GM18511 (cell line): Measurements from ENCODE around the gene ZNF217.
"Not testable (repeated sequence)": the region's sequence is repeated elsewhere in the genome, so short reads cannot be mapped to it uniquely, and the experiment has no call there.

Experiments used
- ATAC-seq: cut with Tn5 transposase; IDR thresholded peaks from one replicate; pipeline ENCODE4 v1.9.1; 2021; ENCODE audit warnings: mild to moderate bottlenecking, moderate library complexity; ENCODE audit not compliant: unreplicated experiment

Gene ZNF217

DNA sequence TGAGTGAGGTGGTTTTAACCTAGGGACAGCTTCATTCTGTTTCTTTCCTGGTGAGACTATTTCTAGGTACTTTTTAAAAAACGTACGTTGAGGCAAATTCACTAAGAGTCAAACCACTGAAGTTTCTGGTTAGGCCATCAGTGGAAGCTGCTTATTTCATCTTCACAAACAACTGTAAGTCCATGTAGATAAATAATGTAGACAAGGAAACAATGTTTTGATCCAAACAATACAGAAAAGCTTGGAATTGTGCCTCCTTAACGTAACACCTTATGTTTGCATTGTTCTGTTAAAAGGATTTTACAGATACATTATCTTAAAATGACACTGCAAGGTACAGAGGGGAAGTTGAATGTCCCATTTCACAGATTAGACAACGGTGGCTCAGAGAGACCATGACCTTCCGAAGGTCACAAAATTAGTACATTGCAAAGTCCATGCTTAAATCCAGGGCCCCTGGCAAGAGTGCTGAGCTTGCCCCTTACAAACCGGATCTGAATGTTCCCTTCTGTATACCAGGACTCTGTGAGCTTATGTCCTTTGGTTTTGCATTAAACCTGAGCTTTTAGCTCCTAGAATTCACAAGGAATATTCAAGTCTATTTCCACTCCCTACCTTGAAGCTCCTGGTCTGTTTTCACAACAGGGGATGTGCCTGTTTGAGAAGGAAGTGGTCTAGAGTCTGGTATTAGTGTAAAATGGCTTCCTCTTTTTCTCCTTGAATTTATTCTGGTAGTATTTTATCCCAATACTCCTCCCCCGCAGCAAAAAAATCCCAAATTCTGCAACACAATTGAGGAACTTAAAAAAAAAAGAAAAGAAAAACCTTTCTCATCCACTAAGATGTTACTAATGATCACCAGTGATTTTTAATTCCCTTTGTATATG is 28.9 kb upstream of the ZNF217 start:
- no peak for ATAC-seq

DNA sequence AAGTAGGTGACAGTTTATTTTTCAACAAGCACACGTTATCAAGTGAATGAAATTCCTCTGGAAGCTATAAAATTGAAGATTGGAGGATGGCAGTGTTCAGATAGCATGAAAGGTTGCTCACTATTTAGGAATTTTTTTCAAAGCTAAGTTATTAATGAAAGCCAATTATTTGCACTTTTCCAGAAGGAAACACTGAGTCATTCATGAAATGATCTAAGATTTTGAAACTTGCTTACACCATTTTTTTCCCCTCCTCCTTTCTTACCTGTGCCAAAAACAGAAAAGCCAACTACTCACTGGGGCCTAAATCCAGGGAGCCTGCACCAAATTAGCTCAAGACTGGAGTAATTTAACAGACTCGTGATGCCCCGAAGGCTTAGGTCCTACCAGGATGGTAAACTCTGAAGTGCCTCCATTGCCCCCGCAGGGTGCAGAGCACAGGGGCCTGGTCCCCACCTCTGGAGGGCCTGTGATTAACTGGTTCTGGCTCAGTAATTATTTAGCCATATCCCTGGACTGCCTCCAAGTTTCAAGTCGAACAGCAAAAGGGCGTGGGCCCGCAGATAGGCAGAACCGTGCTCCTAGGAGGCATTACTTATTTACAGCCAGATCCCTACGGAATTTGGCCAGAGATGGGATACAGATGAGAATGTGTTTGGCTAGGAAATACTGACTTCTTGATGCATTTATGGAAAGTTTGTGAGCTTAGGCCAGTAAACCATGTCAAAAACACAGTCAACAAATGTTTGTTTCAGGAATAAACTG is 28.0 kb upstream of the ZNF217 start:
- ATAC-seq, result no peak

DNA sequence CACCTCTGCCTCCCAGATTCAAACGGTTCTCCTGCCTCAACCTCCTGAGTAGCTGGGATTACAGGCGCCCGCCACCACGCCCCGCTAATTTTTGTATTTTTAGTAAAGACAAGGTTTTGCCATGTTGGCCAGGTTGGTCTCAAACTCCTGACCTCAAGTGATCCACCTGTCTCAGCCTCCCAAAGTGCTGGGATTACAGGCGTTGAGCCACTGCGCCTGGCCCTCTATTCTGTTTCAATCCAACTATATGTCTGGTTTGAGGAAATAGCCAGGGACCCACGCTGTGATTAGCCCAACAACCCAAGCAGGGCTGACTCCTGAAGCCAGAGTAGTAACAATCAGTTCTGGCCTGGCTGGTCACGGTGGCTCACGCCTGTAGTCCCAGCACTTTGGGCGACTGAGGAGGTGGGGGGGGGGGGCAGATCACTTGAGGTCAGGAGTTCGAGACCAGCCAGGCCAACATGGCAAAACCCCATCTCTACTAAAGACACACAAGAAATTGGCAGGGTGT is 24.9 kb upstream of the ZNF217 start:
- ATAC-seq, result not testable (repeated sequence)

DNA sequence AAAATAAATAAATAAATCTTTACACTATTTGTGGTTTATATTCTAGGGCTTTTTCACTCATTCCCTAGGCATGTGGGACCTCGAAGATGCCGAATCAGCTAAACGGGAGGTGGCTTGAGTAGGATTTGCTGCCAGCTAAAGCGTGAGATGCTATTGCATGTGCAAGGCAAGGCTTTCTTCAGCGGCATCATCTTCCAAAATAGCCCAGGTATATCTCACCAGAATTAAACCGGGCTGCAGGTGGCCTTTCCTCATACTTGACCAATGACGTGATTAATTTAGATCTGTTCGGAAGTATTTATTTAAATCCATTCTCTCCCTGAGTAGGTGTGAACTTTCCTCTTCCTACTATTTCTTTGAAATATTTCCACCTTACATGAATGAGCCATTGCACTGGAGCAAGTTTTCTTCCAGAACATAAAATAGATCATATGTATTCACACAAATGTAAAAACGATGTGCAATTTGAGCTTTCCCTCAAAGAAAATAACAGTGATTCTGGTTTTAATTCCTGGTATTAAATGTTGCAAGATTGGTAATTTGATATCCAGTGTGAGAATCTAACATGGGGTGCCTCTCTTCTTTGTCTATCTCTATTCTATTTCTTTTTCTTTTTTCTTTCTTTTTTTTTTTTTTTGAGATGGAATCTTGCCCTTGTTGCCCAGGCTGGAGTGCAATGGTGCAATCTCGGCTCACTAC is 24.3 kb upstream of the ZNF217 start:
- ATAC-seq, result no peak

DNA sequence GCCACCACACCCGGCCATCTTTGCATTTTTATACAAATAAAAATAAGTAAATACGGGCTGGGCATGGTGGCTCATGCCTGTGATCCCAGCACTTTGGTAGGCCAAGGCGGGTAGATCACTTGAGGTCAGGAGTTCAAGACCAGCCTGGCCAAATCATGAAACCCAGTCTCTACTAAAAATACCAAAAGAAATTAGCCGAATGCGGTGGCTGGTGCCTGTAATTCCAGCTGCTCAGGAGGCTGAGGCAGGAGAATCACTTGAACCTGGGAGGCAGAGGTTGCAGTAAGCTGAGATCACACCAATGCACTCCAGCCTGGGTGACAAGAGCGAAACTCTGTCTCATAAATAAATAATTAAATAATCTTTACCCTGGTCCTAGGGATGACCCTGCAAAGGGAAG is 22.9 kb upstream of the ZNF217 start:
- not testable (repeated sequence) for ATAC-seq

DNA sequence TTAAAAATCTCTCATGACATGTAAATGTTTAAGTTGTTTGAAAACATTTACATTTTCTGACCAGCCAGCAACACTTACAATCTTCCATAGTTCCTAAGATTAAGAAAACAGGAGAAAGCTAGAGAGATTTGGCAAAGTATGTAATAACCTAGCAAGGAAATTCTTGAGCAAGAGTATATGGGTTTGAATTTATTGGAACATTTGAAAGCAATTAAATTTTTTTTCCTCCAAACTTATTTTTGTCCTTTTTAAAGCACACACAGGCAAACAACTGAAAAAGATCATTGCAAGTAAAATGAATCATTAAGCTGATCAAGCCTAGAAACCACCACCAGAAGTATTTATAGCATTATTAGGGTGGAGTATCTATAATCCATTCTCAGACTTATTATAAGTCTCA is 20.1 kb upstream of the ZNF217 start:
- ATAC-seq, result no peak

DNA sequence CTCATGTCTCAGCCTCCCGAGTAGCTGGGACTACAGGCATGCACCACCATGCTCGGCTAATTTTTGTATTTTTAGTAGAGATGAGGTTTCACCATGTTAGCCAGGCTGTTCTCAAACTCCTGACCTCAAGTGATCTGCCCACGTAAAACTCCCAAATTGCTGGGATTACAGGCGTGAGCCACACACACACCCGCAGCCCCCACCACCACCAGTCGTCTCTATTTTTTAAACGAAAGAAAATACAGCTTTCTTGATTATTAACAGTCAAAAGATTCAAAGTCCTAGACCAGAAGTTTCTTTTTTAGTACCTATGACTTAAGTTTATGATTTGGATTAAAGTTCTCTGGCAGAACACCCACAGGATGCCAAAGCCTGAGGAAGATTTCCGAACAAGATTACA is 18.6 kb upstream of the ZNF217 start:
- ATAC-seq, result not testable (repeated sequence)

DNA sequence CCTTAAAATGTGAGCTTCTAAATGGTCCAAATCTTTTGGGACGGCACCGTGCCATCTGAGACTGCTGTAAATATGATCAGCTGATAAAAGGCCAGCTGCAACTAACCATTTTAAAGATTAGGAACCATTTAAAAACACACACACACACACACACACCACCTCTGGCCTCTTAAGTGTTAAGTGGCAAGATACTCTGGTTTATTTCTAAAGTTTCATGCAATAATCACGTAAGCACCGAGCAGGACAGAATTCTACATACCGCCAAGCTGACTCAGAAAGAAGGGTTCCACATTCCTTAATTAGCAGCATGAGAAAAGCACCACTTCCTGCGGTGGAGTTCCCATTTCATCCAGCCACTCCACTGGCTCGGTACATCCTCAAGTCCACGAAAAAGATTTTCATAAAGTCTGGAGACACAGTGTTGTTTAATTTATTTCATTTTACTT is 17.8 kb upstream of the ZNF217 start:
- peak; percentile 59 for ATAC-seq

DNA sequence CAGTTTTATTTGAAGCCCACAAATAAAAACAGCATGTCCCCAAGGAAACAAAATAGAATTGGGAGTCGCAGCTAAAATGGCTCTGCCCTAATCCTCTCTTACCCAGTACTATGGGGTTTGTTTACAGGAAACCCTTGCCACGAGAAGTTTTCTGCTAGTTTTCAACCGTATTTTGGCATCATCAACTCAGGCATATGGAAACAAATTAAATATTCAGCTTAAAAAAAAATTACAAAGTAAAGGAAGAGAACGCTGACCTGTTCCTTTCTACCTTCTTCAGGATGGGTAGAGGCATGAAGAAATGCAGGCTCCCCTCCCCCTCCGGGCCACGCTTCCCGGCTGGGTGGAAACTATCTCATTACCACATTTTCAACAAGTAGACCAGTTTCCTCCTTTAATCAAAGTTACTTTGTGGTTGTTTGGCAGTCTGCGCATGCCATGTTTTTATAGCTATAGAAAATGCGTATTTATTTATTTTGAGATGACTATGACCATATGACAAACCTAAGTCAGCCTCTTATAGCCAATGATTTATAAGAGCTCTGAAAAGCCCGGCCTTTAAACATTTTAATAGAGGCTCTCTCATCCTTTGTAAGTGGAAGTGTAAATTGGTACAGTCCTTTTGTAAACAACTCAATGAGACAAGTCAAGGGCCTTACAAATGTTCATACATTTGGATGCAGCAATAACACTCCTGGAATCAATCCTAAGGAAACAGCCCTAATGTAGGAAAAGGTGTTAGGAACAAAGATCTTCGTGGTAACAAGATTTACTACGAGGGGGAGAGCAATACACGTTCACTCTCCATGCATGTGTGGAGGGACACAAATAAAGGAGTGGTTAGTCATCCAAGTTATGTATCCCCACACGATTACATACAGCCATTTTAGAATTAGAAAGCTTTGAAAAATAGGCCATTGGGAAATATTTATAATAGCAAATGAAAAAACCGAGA is 16.1 kb upstream of the ZNF217 start:
- no peak for ATAC-seq

DNA sequence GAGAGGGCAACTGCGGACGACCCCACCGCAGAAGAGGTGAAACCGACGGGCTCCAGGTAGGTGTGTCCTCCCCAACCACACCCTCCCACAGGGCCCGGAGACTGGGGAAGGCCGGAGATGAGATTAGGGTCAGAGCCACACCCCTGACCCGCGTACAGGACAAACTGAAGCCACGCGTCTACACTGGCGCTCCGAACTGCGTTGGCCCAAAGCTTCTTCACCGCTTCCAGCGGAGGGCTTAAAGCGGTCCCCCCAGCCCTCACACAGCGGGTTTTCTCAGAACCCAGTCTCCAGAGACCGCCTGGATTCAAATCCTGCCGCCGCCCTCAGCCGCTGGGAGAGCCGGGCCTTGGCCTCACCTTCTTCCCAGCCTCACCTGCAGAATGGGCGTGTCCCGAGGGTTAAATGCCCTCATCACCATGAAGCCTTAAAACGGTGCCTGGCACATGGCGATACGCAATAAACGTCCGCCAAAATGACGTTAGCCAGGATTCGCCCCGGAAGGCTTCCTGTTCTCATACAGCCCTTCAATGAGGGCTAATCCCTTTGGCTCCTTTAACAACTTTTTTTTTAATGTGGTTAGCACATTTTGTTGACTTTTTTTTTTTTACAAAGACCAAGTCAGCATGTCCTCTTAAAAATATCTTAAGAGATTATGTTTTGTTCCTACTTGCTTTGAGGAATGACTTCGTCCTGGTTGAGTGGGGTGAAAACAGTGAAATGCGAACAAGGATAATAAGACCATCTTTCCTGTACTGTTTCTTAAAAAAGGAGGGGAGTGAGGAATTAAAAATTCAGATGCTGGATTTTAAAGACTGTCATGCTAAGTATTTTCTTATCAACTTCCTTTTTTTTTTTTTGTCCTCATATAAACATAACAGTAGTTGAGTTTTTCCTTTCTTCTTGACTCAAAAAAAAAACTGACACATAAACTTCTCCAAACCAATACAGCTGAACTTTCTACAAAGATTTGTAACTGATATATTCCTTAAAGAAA is 15.1 kb upstream of the ZNF217 start:
- ATAC-seq, result no peak

DNA sequence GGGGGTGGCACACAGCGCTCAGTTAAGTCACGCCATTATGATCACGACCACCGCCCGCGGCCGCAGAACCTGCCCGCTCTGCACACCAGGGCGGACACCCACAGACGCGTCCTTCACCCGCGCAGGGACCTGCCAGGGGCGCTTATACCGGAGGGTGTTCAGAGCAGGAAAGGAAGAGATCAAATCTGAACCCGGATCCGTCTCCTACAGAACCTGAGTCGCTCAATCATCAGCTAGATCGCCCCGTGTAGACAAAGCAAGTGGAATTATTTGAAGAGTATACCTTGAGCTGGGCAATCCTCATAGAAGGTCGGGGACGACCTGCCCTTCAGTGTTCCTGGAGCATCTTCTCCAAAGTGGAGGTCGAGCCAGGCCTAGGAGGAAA is 14.4 kb upstream of the ZNF217 start:
- ATAC-seq, result no peak

DNA sequence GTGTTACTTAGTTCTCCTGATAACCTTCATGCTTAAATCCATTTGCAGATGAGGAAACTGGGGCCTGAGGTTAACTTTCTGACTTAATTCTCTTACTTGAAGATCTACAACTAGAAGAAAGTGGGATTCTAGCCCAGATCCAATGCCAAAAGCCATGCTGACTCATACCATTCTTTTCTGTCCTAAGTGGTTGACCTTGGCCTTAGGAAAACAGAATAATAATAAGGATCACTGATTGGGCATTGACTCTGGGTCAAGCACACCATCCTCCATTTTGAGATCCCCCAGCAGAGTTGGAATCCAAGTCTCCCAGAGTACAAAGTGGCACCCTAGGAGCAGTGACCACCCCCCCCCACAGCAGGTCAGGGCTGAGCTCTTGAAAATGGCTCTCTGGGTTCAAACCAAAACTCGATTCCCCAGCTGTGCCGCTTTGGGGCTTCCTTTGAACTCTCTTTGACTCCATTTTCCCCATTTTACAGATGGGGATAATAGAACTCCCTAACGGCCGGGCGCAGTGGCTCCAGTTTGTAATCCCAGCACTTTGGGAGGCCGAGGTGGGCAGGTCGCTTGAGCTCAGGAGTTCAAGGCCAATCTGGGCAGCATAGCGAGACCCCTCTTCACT is 12.8 kb upstream of the ZNF217 start:
- no peak for ATAC-seq

DNA sequence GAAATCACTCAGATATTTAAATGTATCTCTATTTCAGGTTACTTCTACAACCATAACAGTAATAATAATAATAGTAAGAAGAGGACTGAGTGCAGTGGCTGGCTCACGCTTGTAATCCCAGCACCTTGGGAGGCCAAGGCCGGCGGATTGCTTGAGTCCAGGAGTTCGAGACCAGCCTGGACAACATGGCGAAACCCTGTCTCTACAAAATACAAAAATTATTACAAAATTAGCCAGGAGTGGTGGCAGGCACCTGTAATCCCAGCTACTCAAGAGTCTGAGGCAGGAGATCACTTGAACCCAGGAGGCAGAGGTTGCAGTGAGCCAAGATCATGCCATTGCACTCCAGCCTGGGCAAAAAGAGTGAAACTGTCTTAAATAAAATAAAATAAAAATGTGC is 11.8 kb upstream of the ZNF217 start:
- ATAC-seq, result not testable (repeated sequence)

DNA sequence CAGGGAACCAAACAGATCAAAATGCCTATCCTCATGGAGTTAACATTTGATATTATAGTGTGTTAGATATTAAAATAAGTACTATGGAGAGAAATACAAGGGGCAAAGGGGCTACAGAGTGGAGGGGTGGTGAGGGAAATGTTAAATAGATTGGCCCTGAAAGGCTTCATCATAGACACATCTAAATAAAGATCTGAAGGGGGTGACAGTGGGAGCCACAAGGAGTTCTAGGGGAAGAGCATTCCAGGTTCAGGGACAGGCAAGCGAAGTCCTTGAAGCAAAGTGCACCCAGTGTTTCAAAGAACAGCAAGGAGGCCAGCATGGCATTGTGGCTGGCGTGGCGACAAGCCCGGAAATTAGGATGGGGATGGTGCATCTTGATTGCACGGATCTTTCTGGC is 11.2 kb upstream of the ZNF217 start:
- ATAC-seq, result not testable (repeated sequence)

DNA sequence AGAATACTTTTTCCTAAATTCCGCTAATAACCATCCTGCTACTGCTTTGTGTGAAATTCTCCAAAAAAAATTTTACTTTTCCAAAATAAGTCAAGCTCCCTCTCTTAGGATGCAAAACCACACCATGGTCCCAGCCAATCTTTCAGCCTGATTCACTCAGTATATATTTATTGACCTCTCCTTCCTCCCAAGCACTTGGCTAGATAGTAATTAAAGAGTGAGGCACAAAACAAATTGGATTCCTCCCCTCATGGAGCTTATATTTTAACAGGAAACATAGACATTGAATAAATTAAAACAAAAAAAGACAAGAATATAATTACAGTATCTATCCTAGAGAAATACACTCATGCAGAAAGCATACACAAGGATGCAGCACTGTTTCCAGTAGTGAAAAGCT is 9.0 kb upstream of the ZNF217 start:
- ATAC-seq, result no peak

DNA sequence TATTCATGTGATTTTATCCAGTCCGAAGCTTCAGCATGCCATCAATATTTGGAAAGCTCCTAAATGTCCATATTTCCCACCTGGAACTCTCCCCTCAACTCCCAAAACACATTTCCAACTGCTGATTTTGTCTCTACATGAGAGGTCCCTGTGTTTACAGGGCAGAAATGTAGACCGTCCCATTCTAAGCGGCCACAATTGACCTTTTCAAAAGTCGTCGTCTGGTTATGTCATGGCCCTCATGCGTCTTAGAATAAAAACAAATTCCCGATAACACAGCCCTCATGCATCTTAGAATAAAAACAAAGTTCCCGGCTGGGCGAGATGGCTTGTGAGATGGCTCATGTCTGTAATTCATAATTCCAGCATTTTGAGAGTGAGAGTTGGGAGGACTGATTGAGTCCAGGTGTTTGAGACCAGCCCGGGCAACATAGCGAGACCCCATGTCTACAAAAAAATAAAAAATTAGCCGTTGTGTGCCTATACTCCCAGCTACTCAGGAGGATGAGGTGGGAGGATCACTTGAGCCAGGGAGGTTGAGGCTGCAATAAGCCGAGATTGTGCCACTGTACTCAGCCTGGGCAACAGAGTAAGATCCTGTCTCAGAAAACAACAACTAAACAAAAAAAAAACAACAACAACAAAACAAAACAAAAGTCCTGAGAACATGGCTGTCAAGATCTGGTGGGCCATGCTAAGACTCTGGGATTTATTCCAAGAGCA is 6.4 kb upstream of the ZNF217 start:
- no peak for ATAC-seq

DNA sequence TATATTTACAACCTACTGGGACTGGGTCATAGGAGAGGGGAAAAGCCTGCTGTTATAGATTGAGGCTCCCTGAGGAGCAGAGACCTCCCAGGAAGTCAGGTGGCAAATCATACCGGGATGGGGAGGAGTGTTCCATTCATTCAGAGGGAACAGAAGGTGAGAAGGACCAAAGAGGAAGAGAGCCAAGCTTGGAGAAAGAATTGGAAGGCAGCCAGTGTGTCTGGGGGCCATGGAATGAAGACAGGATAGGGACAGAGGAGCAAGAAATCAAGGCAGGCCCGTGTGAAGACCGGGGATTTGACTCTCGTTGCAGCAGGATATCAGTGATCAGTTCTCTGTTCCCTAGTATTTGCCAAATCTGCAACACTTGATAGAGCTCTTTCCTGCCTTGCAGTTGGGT is 5.7 kb upstream of the ZNF217 start:
- no peak for ATAC-seq

DNA sequence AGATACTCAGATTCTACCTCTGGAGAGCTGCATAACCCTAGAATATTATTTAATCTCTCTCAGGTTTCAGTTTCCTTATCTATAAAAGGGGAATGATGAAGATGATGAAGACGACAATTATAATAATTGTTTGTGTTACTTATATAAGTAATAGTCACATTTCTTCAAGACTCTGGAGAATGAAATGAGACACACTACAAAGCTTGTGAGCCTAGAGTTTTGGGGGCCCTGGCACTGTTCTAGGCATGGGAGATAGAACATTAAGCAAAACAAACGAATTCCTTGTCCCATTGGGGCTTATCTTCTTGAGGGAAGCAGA is 5.4 kb upstream of the ZNF217 start:
- no peak for ATAC-seq
